Caco-2 (cell line): ENCODE data around the gene OR11A1. TPM values are rescaled to one million over a fixed set of nuclear protein-coding genes. Genes with fewer than 3 reads are reported as not detected.

Experiments
- BruUV-seq: library from RNA; stranded (reverse); fragments of 400-500 nt; replicated peaks from 2 replicates; lab custom pipeline; 2021; lab: Mats Ljungman, UMichigan
- CTCF ChIA-PET: fragments of 300-600 bp; sonication (Branson Sonifier 250); formaldehyde crosslinking; loops from one replicate; lab custom pipeline; 2022; ENCODE audit warnings: antibody characterized with exemption; lab: Charles Lee
- POLR2A ChIA-PET: fragments of 300-600 bp; sonication (Branson Sonifier 250); formaldehyde crosslinking; loops from one replicate; lab custom pipeline; 2022; ENCODE audit warnings: antibody characterized with exemption; lab: Charles Lee
- DNase-seq, 2 experiments: peaks; one replicate each; pipeline versions ENCODE4 v3.0.0 to v3.0.0-alpha.2; 2020 to 2022
- H3K27me3 ChIP-seq: replicated peaks from 2 replicates; pipeline ENCODE4 v1.6.0; 2011; ENCODE audit warnings: low read length; ENCODE audit not compliant: control insufficient read depth, insufficient read depth
- H3K36me3 ChIP-seq: 2 replicates; pipeline ENCODE4 v1.5.1; 2011; ENCODE audit warnings: low read length; ENCODE audit not compliant: control insufficient read depth, insufficient read depth
- H3K4me1 ChIP-seq: fragments of 250-450 bp; sonication (Bioruptor Pico); 2 replicates; pipeline ENCODE4 v1.5.1; 2020; ENCODE audit warnings: mild to moderate bottlenecking
- H3K4me3 ChIP-seq: 2 replicates; pipeline ENCODE4 v1.5.1; 2011; ENCODE audit warnings: low read depth, mild to moderate bottlenecking, control low read depth, low read length
- H3K9me3 ChIP-seq: fragments of 250-450 bp; sonication (Bioruptor Pico); 2 replicates; pipeline ENCODE4 v1.5.1; 2020; ENCODE audit warnings: mild to moderate bottlenecking, moderate library complexity
- H3K27ac Mint-ChIP-seq: one replicate; pipeline ENCODE4 v1.8.0; 2022; ENCODE audit warnings: mixed read lengths; ENCODE audit not compliant: unreplicated experiment
- H3K27me3 Mint-ChIP-seq: one replicate; pipeline ENCODE4 v1.8.0; 2022; ENCODE audit warnings: mixed read lengths; ENCODE audit not compliant: insufficient read depth, unreplicated experiment
- H3K36me3 Mint-ChIP-seq: one replicate; pipeline ENCODE4 v1.8.0; 2022; ENCODE audit warnings: mild to moderate bottlenecking, mixed read lengths; ENCODE audit not compliant: insufficient read depth, unreplicated experiment
- H3K4me1 Mint-ChIP-seq: one replicate; pipeline ENCODE4 v1.8.0; 2022; ENCODE audit warnings: low read depth, mixed read lengths; ENCODE audit not compliant: unreplicated experiment
- H3K4me3 Mint-ChIP-seq: one replicate; pipeline ENCODE4 v1.8.0; 2022; ENCODE audit warnings: mild to moderate bottlenecking, moderate library complexity, mixed read lengths; ENCODE audit not compliant: unreplicated experiment
- H3K9me3 Mint-ChIP-seq: one replicate; pipeline ENCODE4 v1.8.0; 2022; ENCODE audit warnings: mixed read lengths; ENCODE audit not compliant: unreplicated experiment
- CTCF ChIP-seq, 2 experiments: fragments of 200-600 bp in 1 of 2; IDR thresholded peaks; 1 replicate in 1 of 2; 2 replicates in 1 of 2; pipeline versions ENCODE4 v1.5.1 to v1.8.0; 2011 to 2022; ENCODE audit warnings: antibody characterized with exemption in 1 of 2, control low read depth in 1 of 2, inconsistent platforms in 1 of 2, low read depth in 1 of 2, low read length in 1 of 2, mild to moderate bottlenecking in 1 of 2, moderate library complexity in 1 of 2; ENCODE audit not compliant: insufficient read depth in 1 of 2, severe bottlenecking in 1 of 2, unreplicated experiment in 1 of 2
- intact Hi-C: fragments of 100-400 bp; cut with micrococcal nuclease; formaldehyde crosslinking; loops from one replicate; pipeline ENCODE4 v1.10.0; 2022; ENCODE audit not compliant: unreplicated experiment
- total RNA-seq: library from RNA; stranded (reverse); gene quantifications from 2 replicates; pipeline ENCODE4 v1.2.3, GENCODE V29; 2022

OR11A1 gene
- total RNA-seq, 1 experiment from 2014 or later, result not detected

GRCh38 chr6:29478740-29479139, 21.9 kb upstream of the OR11A1 start:
- no peaks in the 10 kb centered on the region for H3K4me1 Mint-ChIP-seq
- intact Hi-C loops, result no loop called here
- DNase-seq, result no peak
- H3K9me3 ChIP-seq, result no peaks in the 10 kb centered on the region
- H3K4me3 Mint-ChIP-seq, result no peak overlapping the region
- H3K9me3 Mint-ChIP-seq, result no peaks in the 10 kb centered on the region
- ChIA-PET CTCF (no interaction called here), POLR2A (no interaction called here)
- H3K4me1 ChIP-seq, result no peaks in the 10 kb centered on the region
- H3K4me3 ChIP-seq, result no peak overlapping the region
- no TSS peak for BruUV-seq
- no peak for TF ChIP-seq CTCF (IDR thresholded peaks at IDR 0.05; ENCODE audit: insufficient read depth in 1 of 2, low read depth in 1 of 2, low read length in 1 of 2, severe bottlenecking in 1 of 2, unreplicated experiment in 1 of 2)
- H3K27me3 Mint-ChIP-seq, result peaks cover 4% of the 10 kb centered on the region
- H3K36me3 Mint-ChIP-seq, result no peaks in the 10 kb centered on the region
- H3K27ac Mint-ChIP-seq, result no peak overlapping the region
- H3K27me3 ChIP-seq, result no peaks in the 10 kb centered on the region; the same call in 1 of the 2 replicates
- no peaks in the 10 kb centered on the region for H3K36me3 ChIP-seq

- Mint-ChIP-seq H3K36me3 (no peaks in the 10 kb centered on the region), H3K27me3 (peaks cover 7% of the 10 kb centered on the region), H3K9me3 (peaks cover 4% of the 10 kb centered on the region), H3K27ac (no peak overlapping the region), H3K4me1 (no peaks in the 10 kb centered on the region), H3K4me3 (no peak overlapping the region)
- Histone ChIP-seq H3K36me3 (no peaks in the 10 kb centered on the region), H3K4me3 (no peak overlapping the region), H3K27me3 (no peaks in the 10 kb centered on the region; the same call in 1 of the 2 replicates), H3K9me3 (no peaks in the 10 kb centered on the region), H3K4me1 (no peaks in the 10 kb centered on the region)
- TF ChIP-seq CTCF (IDR thresholded peaks at IDR 0.05; ENCODE audit: insufficient read depth in 1 of 2, low read depth in 1 of 2, low read length in 1 of 2, severe bottlenecking in 1 of 2, unreplicated experiment in 1 of 2), result no peak
- BruUV-seq, result no TSS peak
- DNase-seq, result no peak
- POLR2A ChIA-PET, result no interaction called here
- CTCF ChIA-PET, result no interaction called here
- intact Hi-C loops, result no loop called here
These were observed 21.1 kb upstream of the OR11A1 start for GRCh38 chr6:29477923-29478450.

GRCh38 chr6:29474996-29475395, 18.1 kb upstream of the OR11A1 start:
- Mint-ChIP-seq H3K4me1 (no peaks in the 10 kb centered on the region), H3K27me3 (peaks cover 12% of the 10 kb centered on the region), H3K36me3 (no peaks in the 10 kb centered on the region), H3K27ac (no peak overlapping the region), H3K9me3 (peaks cover 10% of the 10 kb centered on the region), H3K4me3 (no peak overlapping the region)
- BruUV-seq, result no TSS peak
- H3K36me3 ChIP-seq, result no peaks in the 10 kb centered on the region
- H3K27me3 ChIP-seq, result no peaks in the 10 kb centered on the region; the same call in 1 of the 2 replicates
- ChIA-PET POLR2A (no interaction called here), CTCF (no interaction called here)
- H3K9me3 ChIP-seq, result no peaks in the 10 kb centered on the region
- no peaks in the 10 kb centered on the region for H3K4me1 ChIP-seq
- intact Hi-C loops, result no loop called here
- TF ChIP-seq CTCF (IDR thresholded peaks at IDR 0.05; ENCODE audit: insufficient read depth in 1 of 2, low read depth in 1 of 2, low read length in 1 of 2, severe bottlenecking in 1 of 2, unreplicated experiment in 1 of 2), result no peak
- no peak for DNase-seq
- H3K4me3 ChIP-seq, result no peak overlapping the region
